GM19238 (cell line): ENCODE data around the gene RNF26.

Experiments used
- DNase-seq: peaks from one replicate; pipeline ENCODE4 v3.0.0; 2011; ENCODE audit warnings: low spot score; ENCODE audit not compliant: insufficient read length

Gene RNF26

DNA sequence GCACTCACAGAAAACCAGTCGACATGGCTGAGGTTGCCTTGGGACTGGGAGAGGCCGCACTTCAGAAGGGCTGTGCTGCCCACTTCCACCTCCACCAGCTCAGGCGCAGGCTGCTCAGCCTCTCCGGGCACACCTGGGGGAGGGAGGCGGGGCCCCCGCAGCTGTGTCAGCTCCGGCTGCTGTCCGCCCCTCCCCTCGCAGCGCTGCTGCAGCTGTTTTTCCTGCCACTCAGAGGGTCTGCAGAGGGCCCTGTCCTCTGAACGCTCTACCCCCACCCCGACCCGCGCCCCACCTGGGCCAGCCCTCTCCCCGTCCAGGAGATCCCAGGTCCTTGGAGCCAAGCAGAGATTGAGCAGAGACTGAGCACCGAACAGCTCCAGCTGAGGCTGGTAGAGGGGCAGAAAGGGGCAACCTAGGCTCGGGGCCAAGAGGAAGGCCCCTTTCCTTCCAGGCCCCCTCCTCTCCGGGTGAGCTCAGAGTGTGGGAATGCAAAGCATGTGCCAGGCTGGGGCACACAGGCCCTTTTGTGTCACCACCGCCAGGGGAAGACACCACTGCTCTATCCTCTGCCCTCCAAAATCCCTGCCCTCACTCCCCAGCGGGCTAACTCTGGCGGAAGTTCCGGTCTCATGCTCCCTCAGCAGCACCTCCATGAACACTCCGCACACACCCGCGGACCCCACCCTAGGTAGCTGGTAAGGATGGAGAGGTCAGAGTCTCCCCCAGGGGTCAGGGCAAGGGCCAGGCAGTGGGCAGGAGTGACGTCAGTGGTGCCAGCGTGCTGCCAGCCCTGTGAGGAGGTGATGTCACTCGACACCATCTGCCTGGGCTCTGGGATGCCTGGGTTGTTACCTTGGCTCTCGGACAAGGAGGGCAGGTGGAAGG is 19.0 kb upstream of the RNF26 start:
- DNase-seq = no peak

- DNase-seq = no peak
Measured at GRCh38 chr11:119316016-119316728, 18.2 kb upstream of the RNF26 start.

GRCh38 chr11:119316729-119317591 is 17.4 kb upstream of the RNF26 start, which contains the start of gene MCAM:
Gene MCAM (minus strand): TSS chr11:119317130. CDS start chr11:119317101, 29 bp downstream.
- DNase-seq = no peak

DNA sequence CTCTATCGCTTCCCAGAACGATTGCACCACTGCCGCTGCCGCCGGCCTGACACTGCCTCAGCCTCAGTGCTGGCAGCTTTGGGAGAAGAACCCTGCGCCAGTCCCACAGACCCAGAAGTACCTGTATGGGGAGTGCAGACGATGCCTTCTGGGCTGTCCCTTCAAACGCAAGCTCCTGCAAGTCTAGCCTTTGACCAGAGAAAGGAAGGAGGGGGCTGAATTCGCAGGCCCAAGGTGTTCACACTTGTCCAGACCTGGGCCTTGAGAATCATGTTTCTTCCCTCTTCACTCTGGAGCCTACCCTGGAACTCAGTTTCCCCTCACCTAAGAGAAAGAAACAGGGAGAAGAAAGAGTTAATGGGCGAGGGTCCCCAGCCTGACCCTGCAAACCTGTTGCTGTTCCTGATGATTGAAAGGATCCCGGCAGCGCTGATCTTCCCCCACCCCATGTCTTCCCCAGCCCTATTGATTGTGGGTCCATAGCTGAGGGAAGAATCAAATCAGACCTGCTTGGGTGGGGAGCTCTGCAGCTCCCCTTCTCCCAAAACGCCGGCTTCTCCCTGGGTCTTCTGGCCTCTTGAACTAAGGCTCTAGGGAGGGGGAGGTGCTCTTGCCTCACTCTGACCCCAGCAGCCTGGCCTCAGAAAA is 16.6 kb upstream of the RNF26 start:
- no peak for DNase-seq

DNA sequence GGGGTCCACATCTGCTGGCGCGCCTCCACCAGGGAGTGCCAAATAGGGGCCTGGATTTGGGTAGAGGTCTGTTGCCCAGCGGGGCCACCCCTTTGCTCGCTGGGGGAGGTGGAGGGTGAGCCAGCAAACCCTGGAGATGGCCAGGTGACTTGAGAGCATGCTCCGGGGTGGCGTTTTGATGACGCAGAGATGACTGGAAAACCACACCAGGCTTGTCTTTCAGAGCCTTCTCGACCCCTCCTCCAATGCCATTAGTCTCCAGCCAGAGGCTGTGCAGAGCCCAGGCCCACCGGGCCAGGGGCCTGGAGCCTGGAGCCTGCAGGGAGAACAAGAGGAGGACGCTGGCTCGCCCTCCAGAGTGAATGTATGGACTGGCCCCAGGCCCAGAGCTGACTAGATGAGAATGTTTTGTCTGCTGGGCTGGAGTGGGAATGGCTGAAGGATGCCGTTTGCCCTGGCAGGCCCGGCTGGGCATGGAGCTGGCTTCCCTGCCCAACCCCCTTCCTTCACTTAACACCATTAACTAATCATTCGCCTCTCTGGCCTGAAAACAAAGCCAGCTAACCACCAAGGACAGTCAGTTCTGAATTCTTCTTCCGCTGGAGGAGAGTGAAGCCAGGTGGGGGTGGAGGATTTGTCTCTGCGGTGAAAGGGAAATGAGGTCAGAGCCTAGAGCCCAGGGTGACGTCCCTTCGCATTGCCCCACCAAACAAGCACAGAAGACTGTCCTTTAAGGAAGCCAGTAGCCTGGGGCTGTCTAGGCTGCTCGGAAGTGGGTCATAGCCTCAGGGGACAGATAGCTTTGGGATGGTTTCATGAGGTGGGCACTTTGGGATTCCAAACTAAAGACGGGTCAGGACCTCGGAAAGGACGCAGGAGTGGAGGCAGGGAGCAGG is 15.8 kb upstream of the RNF26 start:
- no peak for DNase-seq

DNA sequence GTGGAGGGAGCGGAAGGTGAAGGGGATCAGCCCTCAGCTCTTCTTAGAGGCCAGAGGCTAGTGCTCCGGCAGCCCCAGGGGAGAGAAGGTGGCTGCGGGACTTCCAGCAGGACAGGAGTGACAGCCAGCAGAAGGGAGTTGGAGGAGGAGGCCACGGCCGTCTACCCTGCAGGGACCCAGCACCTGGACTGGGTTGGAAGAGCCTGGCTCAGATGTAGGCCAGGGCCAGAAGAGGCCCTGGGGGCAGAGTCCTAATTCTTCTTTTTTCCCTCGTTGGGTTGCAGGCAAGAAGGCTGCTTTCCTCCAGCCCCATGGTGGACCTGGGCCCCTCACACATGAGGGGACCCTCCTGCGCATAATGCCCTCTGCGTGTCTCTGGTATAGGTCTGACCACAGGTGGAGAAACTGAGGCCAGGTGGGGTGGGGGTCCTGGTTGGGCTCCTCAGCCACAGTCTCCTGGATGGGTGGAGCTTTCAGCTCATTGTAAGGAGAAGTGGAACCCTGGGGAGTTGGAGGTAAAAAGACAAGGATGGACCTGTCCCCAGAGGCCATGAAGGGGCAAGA is 15.1 kb upstream of the RNF26 start:
- no peak for DNase-seq

GRCh38 chr11:119319700-119320239 is 14.6 kb upstream of the RNF26 start:
- no peak for DNase-seq

DNA sequence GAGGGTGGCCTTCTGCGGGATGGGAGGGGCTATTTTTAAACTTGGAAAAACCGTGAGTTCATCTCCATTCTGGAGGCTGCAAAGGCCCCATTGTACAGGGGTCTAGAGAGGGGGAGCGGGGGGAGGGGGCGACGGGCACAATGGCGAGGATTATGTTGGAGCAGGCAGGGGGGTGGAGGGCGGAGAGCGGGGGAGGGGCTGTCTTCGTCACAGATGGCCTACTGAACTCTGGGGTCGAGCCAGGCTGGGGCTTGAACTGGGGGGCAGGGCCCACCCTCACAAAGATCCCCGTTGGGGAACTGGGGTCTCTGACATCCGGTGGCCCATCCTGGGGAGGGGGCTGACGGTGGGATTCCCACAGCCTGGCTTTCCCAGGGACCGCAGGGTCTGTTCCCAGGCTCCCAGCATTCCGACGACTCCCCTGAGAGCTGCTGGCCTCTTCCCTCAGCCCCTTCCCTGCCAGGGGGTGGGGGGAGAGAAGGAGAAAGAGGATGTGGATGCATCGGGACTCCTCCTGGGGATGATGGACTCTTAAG is 14.0 kb upstream of the RNF26 start:
- DNase-seq = no peak

- DNase-seq = peak; percentile 81
Measured at GRCh38 chr11:119320776-119321524, 13.4 kb upstream of the RNF26 start.

GRCh38 chr11:119322360-119322739 is 12.0 kb upstream of the RNF26 start:
- DNase-seq = no peak

GRCh38 chr11:119322921-119323531 is 11.3 kb upstream of the RNF26 start:
- DNase-seq = no peak

DNA sequence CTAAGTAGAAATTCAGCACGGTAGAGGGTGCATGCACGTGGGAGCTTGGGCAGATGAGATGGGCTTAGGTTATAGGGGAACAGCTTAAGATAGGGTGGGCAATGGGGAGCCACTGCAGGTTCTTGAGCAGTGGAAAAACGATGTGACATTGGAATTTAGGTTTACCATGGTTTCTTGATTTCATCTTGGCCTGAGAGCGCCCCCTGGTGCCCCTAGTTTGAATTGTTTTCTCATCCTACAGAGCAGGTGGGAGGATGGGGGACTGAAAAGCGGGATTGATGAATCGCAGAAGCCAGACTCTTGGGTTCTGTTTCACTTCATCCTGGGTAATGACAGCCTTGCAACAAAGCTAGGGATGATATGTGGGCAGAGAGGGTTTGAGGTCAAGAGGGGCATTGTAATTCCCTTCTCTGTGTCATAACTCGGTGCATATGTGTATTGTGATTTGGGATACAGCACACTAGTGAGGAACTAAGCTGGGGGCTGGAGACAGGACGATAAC is 10.7 kb upstream of the RNF26 start:
- DNase-seq = no peak

DNA sequence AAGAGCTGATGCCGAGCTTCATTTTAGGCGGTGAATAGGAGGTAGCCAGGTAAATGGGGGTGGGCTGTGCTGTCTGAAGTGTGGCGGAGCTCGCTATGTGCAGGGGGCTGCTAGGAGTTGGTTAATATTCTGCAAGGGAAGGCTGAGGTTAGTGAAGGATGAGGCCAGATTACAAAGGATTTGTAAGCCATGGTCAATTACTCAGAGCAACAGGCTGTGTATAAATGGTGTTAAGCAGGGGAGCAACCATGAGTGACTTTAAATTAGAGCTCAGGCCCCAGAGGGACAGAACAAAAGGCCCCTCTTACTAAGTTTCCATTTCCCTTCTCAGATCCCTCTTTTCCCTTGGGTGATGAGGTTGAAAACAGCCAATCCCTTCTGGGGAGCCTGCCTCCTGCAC is 10.1 kb upstream of the RNF26 start:
- no peak for DNase-seq

GRCh38 chr11:119329320-119329719 is 5.0 kb upstream of the RNF26 start:
- no peak for DNase-seq

- DNase-seq = no peak
Measured at GRCh38 chr11:119330237-119330636, 4.1 kb upstream of the RNF26 start.

DNA sequence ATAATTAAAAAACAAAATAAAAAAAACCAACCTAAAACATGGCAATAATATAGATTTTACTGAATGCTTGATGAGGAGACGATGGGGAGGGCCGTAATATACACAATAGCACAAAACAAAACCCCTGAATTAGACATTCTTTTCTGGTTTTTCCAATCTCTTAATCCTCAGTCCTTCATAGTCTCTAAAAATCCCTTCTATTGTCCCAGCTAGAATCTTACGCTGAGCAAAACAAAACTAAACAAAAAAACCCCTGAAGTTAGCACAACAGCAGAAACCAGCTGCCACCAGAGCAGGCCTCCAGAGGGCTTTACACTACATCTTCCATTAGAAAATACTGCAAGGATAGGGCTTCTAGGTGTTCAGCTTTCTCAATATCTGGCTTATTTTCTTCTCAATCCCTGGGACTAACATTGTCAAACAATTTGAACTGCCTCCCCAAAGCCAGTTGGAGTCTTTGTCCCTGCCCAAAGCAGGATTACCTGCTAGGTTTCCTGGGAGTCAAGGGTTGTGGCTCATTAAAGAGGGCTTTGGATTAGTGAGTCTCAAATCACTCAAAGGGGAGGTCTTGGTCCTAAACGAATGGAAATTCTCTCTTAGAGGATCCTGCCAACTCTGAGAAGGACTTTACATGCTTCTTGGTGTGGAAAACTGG is 2.1 kb upstream of the RNF26 start:
- no peak for DNase-seq

- DNase-seq = no peak
Measured at GRCh38 chr11:119335091-119335654, 846 bp downstream of the RNF26 start.
